ENCODE data around the gene ITPR2.

ITPR2 gene

GRCh38 chr12:26287671-26288381 lies 545.2 kb downstream of the ITPR2 start:
- TF ChIP-seq CTCF (IDR thresholded peaks at IDR 0.05; ENCODE audit: poor library complexity, severe bottlenecking): no peak
- Histone ChIP-seq H3K36me3 (ENCODE audit: low read depth) (no peaks in the 10 kb centered on the region), H3K4me3 (ENCODE audit: severe bottlenecking) (no peak overlapping the region), H3K27me3 (ENCODE audit: insufficient read depth, poor library complexity, severe bottlenecking) (no peaks in the 10 kb centered on the region), H3K27ac (ENCODE audit: poor library complexity, severe bottlenecking) (peak overlapping the region; percentile 73), H3K4me1 (ENCODE audit: insufficient read depth, poor library complexity, severe bottlenecking) (peaks cover 14% of the 10 kb centered on the region), H3K9me3 (ENCODE audit: severe bottlenecking) (no peaks in the 10 kb centered on the region)
- DNase-seq (ENCODE audit: low spot score): no peak
- ATAC-seq (ENCODE audit: low read depth): peak; percentile 75
